DOHH2 (cell line): ENCODE results near the gene WWC1.

Experiments
- H3F3A ChIP-seq: fragments of 200-600 bp; sonication (generic), shearing (Covaris generic); 2 replicates; pipeline ENCODE4 v1.6.0; 2016; ENCODE audit warnings: antibody characterized with exemption, mild to moderate bottlenecking; ENCODE audit not compliant: control insufficient read depth, insufficient read depth
- H3K27ac ChIP-seq: fragments of 200-600 bp; sonication (generic); 2 replicates; pipeline ENCODE4 v1.5.1; 2014; ENCODE audit warnings: low read depth, mild to moderate bottlenecking, low read length, moderate library complexity
- H3K27me3 ChIP-seq: fragments of 200-600 bp; sonication (generic); 2 replicates; pipeline ENCODE4 v1.6.1; 2014; ENCODE audit warnings: mild to moderate bottlenecking, low read length, mixed read lengths; ENCODE audit not compliant: control insufficient read depth
- H3K36me3 ChIP-seq: fragments of 200-600 bp; sonication (generic); 2 replicates; pipeline ENCODE4 v1.6.1; 2014; ENCODE audit warnings: mild to moderate bottlenecking, low read length, moderate library complexity, mixed read lengths; ENCODE audit not compliant: control insufficient read depth
- H3K4me1 ChIP-seq: fragments of 200-600 bp; sonication (generic); 2 replicates; pipeline ENCODE4 v1.6.1; 2014; ENCODE audit warnings: mild to moderate bottlenecking, low read length, mixed read lengths; ENCODE audit not compliant: control insufficient read depth
- H3K4me2 ChIP-seq: fragments of 200-600 bp; sonication (generic); 2 replicates; pipeline ENCODE4 v1.6.0; 2014; ENCODE audit warnings: mild to moderate bottlenecking, low read length, moderate library complexity
- H3K4me3 ChIP-seq: fragments of 200-600 bp; sonication (generic); 2 replicates; pipeline ENCODE4 v1.5.1; 2014; ENCODE audit warnings: mild to moderate bottlenecking, low read length, mixed read lengths
- H3K79me2 ChIP-seq: fragments of 200-600 bp; sonication (generic); 2 replicates; pipeline ENCODE4 v1.6.1; 2014; ENCODE audit warnings: mild to moderate bottlenecking, low read length, mixed read lengths; ENCODE audit not compliant: control insufficient read depth
- H3K9me2 ChIP-seq: fragments of 200-600 bp; sonication (generic); replicated peaks from 2 replicates; pipeline ENCODE4 v1.6.1; 2014; ENCODE audit warnings: mild to moderate bottlenecking, low read length, mixed read lengths; ENCODE audit not compliant: control insufficient read depth
- H3K9me3 ChIP-seq: fragments of 200-600 bp; sonication (generic); 2 replicates; pipeline ENCODE4 v1.6.1; 2014; ENCODE audit warnings: antibody characterized with exemption, low read length, mixed read lengths; ENCODE audit not compliant: control insufficient read depth, insufficient read depth
- H4K20me1 ChIP-seq: fragments of 200-600 bp; sonication (generic); 2 replicates; pipeline ENCODE4 v1.6.0; 2014; ENCODE audit warnings: low read depth, mild to moderate bottlenecking, antibody characterized with exemption, low read length, moderate library complexity; ENCODE audit not compliant: control insufficient read depth, insufficient read depth
- CTCF ChIP-seq: fragments of 200-600 bp; sonication (generic); IDR thresholded peaks from one replicate; pipeline ENCODE4 v1.5.1; 2014; ENCODE audit warnings: antibody characterized with exemption, mild to moderate bottlenecking, low read depth, low read length; ENCODE audit not compliant: poor library complexity, severe bottlenecking
- EZH2phosphoT487 ChIP-seq: fragments of 200-600 bp; sonication (generic); IDR thresholded peaks from 2 replicates; pipeline ENCODE4 v1.6.1; 2017; ENCODE audit warnings: borderline replicate concordance, mild to moderate bottlenecking, antibody characterized with exemption, low read length, moderate library complexity, mixed read lengths

The WWC1 gene

DNA sequence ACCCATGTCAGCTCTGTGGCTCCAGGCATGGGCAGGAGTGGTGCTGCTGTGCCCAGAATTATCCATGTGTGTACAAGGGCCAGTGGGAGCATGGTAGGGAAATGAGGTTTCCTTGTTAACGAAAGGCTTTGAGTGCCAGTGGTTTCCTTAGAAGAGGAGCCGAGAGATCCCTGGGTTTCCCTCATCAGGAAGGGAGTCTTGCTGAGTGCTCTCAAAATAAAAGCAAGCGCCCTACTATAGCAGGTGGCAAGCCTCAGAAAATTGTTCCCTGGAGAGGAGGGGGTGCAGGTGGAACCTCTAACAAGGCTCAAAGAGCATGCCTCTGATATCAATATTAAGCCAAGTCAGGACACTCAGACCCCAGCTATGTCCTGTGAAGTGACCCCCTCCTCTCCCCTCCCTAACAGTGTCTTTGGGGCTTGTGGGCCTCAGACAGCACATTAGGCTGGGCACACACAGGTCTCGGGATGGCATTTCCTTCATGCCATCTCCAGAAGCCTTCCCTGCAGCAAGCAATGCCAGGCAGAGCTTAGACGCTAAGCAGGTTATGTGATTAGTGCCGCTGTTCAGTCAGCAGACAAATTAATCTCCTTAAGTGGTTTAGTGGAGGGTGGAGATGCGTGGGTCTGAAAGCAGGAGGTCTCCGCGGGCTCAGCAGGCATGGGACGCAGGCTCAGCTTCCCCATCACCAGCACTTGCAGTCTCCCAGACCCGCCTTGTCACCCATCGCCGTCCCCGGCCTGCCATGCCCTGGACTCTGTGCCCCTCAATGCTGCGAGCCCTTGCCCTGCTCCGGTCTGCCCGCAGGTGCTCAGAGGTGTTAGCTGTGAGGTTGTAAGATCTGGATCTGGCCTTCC, 134.8 kb downstream of the WWC1 start:
- Histone ChIP-seq H3K9me3 (no peaks in the 10 kb centered on the region), H3K27ac (no peak overlapping the region), H4K20me1 (no peaks in the 10 kb centered on the region), H3K4me3 (no peak overlapping the region), H3K79me2 (no peaks in the 10 kb centered on the region), H3K9me2 (no peaks in the 10 kb centered on the region), H3K27me3 (no peaks in the 10 kb centered on the region), H3K4me1 (no peaks in the 10 kb centered on the region), H3K36me3 (no peaks in the 10 kb centered on the region), H3K4me2 (no peak overlapping the region), H3F3A (no peaks in the 10 kb centered on the region)
- TF ChIP-seq EZH2phosphoT487 (no peak), CTCF (no peak)

- Histone ChIP-seq H3K27ac (no peak overlapping the region), H3K4me1 (no peaks in the 10 kb centered on the region), H3K4me3 (no peak overlapping the region), H3K79me2 (no peaks in the 10 kb centered on the region), H3K36me3 (no peaks in the 10 kb centered on the region), H4K20me1 (no peaks in the 10 kb centered on the region), H3K27me3 (no peaks in the 10 kb centered on the region), H3F3A (no peaks in the 10 kb centered on the region), H3K4me2 (no peak overlapping the region), H3K9me3 (no peaks in the 10 kb centered on the region), H3K9me2 (no peaks in the 10 kb centered on the region)
- TF ChIP-seq CTCF (no peak), EZH2phosphoT487 (no peak)
These were observed 135.4 kb downstream of the WWC1 start for GRCh38 chr5:168426864-168427172.

DNA sequence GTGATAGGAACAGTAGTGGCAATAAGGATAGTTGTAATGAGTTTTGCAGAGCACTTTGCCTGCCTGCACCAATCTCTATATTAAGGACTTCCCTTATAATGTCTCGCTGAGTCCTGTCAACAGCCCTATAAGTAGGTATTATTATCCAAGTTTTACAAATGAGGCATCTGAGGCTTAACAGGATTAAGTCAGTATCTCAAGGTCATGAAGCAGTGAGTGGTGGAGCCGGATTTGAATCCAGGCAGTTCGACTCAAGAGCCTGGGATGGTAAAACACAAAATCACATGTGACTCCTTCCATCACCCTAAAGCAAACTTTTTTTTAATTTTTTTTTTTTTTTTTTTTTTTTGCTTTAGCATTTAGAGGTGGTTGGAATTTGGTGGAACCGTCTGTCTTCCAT, 135.8 kb downstream of the WWC1 start:
- H3K36me3 ChIP-seq: no peaks in the 10 kb centered on the region
- no peaks in the 10 kb centered on the region for H3K27me3 ChIP-seq
- H3K9me3 ChIP-seq: no peaks in the 10 kb centered on the region
- no peaks in the 10 kb centered on the region for H3K9me2 ChIP-seq
- no peaks in the 10 kb centered on the region for H4K20me1 ChIP-seq
- H3K4me1 ChIP-seq: no peaks in the 10 kb centered on the region
- no peaks in the 10 kb centered on the region for H3K79me2 ChIP-seq
- H3F3A ChIP-seq: no peaks in the 10 kb centered on the region
- H3K4me2 ChIP-seq: no peak overlapping the region
- H3K27ac ChIP-seq: no peak overlapping the region
- H3K4me3 ChIP-seq: no peak overlapping the region
- no peak for TF ChIP-seq CTCF
- TF ChIP-seq EZH2phosphoT487: no peak
